ENCODE data around the gene IGF2.
A peak's percentile ranks its signal among the peaks of the same experiment; 100 is the strongest.

The IGF2 gene

DNA sequence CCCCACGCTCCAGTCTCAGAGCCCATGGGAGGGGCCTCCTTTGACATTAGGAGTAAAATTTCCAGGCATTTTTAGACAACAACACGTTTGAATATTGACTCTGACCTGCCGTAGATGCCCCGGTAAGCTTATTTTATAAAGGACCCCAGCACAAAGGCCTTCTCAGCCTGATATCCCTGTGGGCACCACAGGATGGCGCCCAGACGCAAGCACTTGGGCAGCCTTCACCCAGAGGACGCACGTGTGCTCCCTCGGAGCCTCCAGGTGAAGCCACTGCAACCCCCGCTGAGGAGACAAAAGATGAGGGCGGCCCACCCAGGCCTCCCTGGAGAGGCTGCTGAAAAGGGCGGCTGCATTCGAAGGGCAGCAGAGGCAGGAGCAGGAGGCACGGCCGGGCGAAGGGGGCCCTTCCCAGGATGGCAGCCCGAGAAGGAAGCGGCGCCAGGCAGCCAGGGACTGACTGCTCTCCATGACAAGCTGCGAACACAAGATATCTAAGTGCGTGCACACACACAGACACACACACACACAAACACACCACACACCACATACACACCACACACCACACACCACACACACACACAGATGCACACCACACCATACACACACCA, 47.6 kb upstream of the IGF2 start:
- H3K27ac ChIP-seq (replicated peaks), result no peak overlapping the region
- peaks cover 17% of the 10 kb centered on the region for H3K27me3 ChIP-seq (ENCODE audit: insufficient read depth, poor library complexity, severe bottlenecking)
- TF ChIP-seq, protein P1, sequence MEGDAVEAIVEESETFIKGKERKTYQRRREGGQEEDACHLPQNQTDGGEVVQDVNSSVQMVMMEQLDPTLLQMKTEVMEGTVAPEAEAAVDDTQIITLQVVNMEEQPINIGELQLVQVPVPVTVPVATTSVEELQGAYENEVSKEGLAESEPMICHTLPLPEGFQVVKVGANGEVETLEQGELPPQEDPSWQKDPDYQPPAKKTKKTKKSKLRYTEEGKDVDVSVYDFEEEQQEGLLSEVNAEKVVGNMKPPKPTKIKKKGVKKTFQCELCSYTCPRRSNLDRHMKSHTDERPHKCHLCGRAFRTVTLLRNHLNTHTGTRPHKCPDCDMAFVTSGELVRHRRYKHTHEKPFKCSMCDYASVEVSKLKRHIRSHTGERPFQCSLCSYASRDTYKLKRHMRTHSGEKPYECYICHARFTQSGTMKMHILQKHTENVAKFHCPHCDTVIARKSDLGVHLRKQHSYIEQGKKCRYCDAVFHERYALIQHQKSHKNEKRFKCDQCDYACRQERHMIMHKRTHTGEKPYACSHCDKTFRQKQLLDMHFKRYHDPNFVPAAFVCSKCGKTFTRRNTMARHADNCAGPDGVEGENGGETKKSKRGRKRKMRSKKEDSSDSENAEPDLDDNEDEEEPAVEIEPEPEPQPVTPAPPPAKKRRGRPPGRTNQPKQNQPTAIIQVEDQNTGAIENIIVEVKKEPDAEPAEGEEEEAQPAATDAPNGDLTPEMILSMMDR (IDR thresholded peaks at IDR 0.05; ENCODE audit: insufficient read depth, low read length), result peak; percentile 55
- TF ChIP-seq GABPA (IDR thresholded peaks at IDR 0.05; ENCODE audit: low read depth), result no peak
- H3K4me3 ChIP-seq (replicated peaks; ENCODE audit: insufficient read depth, low read length), result no peak overlapping the region
- peak; percentile 24 to 69 for DNase-seq (ENCODE audit: low read depth in 1 of 2, low spot score in 1 of 2)

DNA sequence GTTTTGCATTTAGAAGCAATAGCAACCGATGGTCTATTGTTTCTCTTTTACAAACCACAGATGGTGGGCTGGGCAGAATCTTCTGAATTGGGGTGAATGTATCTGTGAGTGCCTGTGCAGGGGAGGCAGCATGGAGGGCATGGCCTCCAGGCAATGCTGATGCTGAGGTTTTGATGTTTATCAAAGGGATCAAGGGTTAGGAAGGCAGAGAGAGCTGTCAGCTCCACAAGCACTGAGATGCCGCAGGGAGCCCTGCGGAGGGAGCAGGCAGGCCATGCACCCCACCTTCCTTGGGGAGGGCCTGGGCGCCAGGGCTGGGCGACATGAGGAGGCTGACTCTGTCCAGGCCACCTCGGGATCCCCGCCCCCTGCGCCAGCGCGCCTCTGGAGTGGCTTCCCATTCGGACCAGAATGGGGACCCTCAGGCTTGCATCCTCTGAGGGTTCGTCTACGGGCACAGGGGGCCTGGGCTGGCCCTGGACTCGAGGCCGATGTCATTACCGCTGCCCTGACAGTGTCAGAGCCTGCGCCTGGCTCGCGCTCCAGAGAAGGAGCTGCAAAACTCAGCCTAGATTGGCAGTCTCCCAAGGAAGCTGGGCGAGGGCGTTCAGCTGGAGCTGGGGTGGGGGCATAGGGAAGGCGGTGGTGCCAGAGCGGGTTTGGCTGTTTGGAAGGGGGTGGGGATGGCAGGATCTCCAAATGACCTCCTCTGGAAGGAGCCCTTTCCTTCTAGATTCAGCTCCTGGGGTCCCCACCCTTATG, 46.3 kb upstream of the IGF2 start:
- Histone ChIP-seq H3K27me3 (ENCODE audit: insufficient read depth, poor library complexity, severe bottlenecking) (peaks cover 17% of the 10 kb centered on the region), H3K4me3 (replicated peaks; ENCODE audit: insufficient read depth, low read length) (no peak overlapping the region), H3K27ac (replicated peaks) (no peak overlapping the region)
- no peak for DNase-seq (ENCODE audit: low read depth in 1 of 2, low spot score in 1 of 2)
- no peak for TF ChIP-seq GABPA (IDR thresholded peaks at IDR 0.05; ENCODE audit: low read depth)
- TF ChIP-seq SPI1 (IDR thresholded peaks at IDR 0.05; ENCODE audit: borderline replicate concordance, low read depth), result no peak
- TF ChIP-seq POLR2AphosphoS5 (IDR thresholded peaks at IDR 0.05; ENCODE audit: low read depth), result no peak
- TF ChIP-seq, protein P1 (IDR thresholded peaks at IDR 0.05; ENCODE audit: insufficient read depth, low read length), result no peak
- TF ChIP-seq REST (IDR thresholded peaks at IDR 0.05; ENCODE audit: insufficient replicate concordance, low read depth), result no peak

DNA sequence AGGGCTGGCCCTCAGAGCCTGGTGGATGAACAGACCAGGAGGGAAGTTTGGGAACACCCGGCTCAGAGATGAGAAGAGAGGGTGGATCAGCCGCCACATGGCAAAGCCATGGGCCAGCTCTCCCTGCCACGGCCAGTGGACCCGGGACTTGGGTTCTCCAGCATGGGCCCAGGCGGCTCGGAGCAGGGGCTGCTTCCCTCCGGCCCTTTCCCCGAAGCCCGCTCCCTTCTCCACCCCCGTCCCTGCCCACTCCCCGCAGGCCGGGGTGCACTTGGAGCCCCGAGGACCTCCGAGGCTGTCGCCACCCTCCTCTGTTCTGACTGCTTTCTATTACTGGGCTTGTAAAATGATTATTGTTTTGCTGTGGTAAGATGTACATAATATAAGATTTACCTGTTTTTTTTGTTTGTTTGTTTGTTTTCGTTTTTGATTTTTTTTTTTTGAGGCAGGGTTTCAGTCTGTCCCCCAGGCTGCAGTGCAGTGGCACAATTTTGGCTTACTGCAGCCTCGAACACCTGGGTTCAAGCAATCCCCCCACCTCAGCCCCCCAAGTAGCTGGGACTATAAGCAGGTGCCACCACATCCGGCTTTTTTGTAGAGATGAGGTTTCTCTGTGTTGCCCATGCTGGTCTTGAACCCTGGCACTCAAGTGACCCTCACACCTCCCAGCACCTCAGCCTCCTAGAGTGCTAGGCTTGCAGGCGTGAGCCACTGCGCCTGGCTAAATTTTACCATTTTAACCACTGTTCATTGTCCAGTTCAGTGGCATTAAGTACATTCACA, 43.7 kb upstream of the IGF2 start:
- peaks cover 17% of the 10 kb centered on the region for H3K27me3 ChIP-seq (ENCODE audit: insufficient read depth, poor library complexity, severe bottlenecking)
- no peak for DNase-seq (ENCODE audit: low read depth in 1 of 2, low spot score in 1 of 2)

More for the DNA sequence above, 43.7 kb upstream of the IGF2 start:
- TF ChIP-seq REST (IDR thresholded peaks at IDR 0.05; ENCODE audit: insufficient replicate concordance, low read depth), result no peak
- TF ChIP-seq POLR2AphosphoS5 (IDR thresholded peaks at IDR 0.05; ENCODE audit: low read depth), result no peak
- no peak for TF ChIP-seq SPI1 (IDR thresholded peaks at IDR 0.05; ENCODE audit: borderline replicate concordance, low read depth)
- no peak for TF ChIP-seq GABPA (IDR thresholded peaks at IDR 0.05; ENCODE audit: low read depth)
- TF ChIP-seq, protein P1 (IDR thresholded peaks at IDR 0.05; ENCODE audit: insufficient read depth, low read length), result no peak
- Histone ChIP-seq H3K4me3 (replicated peaks; ENCODE audit: insufficient read depth, low read length) (no peak overlapping the region), H3K27ac (replicated peaks) (no peak overlapping the region)

Data from HL-60 (cell line).